GM20431 (cell line): Measurements from ENCODE around the gene HOXB5.

Experiments used
- in situ Hi-C: fragments of 300-500 bp; cut with MseI, MboI; formaldehyde crosslinking; loops from one replicate; pipeline ENCODE4 v1.15.0; 2020; ENCODE audit warnings: low sequenced_read_pairs; ENCODE audit not compliant: unreplicated experiment

Gene HOXB5

GRCh38 chr17:48578616-48579470, 14.7 kb downstream of the HOXB5 start:
- in situ Hi-C loops: no loop called here

GRCh38 chr17:48577946-48578615, 15.5 kb downstream of the HOXB5 start, which contains the start of gene HOXB4:
HOXB4 (minus strand) TSS chr17:48578350; CDS start chr17:48578319, 31 bp downstream.
- in situ Hi-C loops: no loop called here

GRCh38 chr17:48577330-48577945, 16.1 kb downstream of the HOXB5 start:
- in situ Hi-C loops: no loop called here

GRCh38 chr17:48576479-48577309, 16.9 kb downstream of the HOXB5 start:
- in situ Hi-C loops: no loop called here

- in situ Hi-C loops: no loop called here
Measured at GRCh38 chr17:48575673-48576478, 17.7 kb downstream of the HOXB5 start.

GRCh38 chr17:48575066-48575582, 18.5 kb downstream of the HOXB5 start:
- in situ Hi-C loops: no loop called here

- in situ Hi-C loops: no loop called here
Measured at GRCh38 chr17:48574505-48575065, 19.0 kb downstream of the HOXB5 start.

GRCh38 chr17:48571826-48572417, 21.7 kb downstream of the HOXB5 start:
- in situ Hi-C loops: no loop called here

- in situ Hi-C loops: no loop called here
Measured at GRCh38 chr17:48571024-48571818, 22.4 kb downstream of the HOXB5 start.

GRCh38 chr17:48570325-48571023, 23.1 kb downstream of the HOXB5 start:
- in situ Hi-C loops: no loop called here

GRCh38 chr17:48569674-48570324, 23.8 kb downstream of the HOXB5 start:
- in situ Hi-C loops: no loop called here

GRCh38 chr17:48569240-48569582, 24.4 kb downstream of the HOXB5 start:
- in situ Hi-C loops: no loop called here

- in situ Hi-C loops: no loop called here
Measured at GRCh38 chr17:48568499-48569239, 24.9 kb downstream of the HOXB5 start.

- in situ Hi-C loops: no loop called here
Measured at GRCh38 chr17:48567646-48568354, 25.8 kb downstream of the HOXB5 start.

GRCh38 chr17:48567209-48567608, 26.4 kb downstream of the HOXB5 start:
- in situ Hi-C loops: no loop called here
